ENCODE results near the gene EYA2. TPM values are rescaled to one million over a fixed set of nuclear protein-coding genes. Genes with fewer than 3 reads are reported as not detected.

EYA2 gene
- total RNA-seq, 2 donors from 2014 or later: 30.0 to 31.0 TPM

GRCh38 chr20:47161411-47161810, 266.8 kb downstream of the EYA2 start:
- 96% methylated on average over 10 of the region's 10 CpGs for WGBS

GRCh38 chr20:47164140-47164539, 269.5 kb downstream of the EYA2 start:
- intact Hi-C loops (cut with DNase I): no loop called here
- WGBS: 85% methylated on average over 13 of the region's 13 CpGs
- TF ChIP-seq POLR2A (IDR thresholded peaks at IDR 0.05) (no peak), POLR2AphosphoS5 (IDR thresholded peaks at IDR 0.05) (no peak), CTCF (IDR thresholded peaks at IDR 0.05) (no peak)
- H3K4me3 ChIP-seq: no peak overlapping the region
- H3K36me3 ChIP-seq: no peaks in the 10 kb centered on the region
- DNase-seq (ENCODE audit: low spot score): no peak
- no peaks in the 10 kb centered on the region for H3K9me3 ChIP-seq
- H3K27ac ChIP-seq: no peak overlapping the region
- H3K4me1 ChIP-seq (replicated peaks): no peaks in the 10 kb centered on the region
- no peaks in the 10 kb centered on the region for H3K27me3 ChIP-seq (replicated peaks; ENCODE audit: insufficient read depth)

More at GRCh38 chr20:47161411-47161810, 266.8 kb downstream of the EYA2 start:
- intact Hi-C loops (cut with DNase I): no loop called here
- no peak for TF ChIP-seq POLR2AphosphoS5 (IDR thresholded peaks at IDR 0.05)
- no peak for TF ChIP-seq CTCF (IDR thresholded peaks at IDR 0.05)
- TF ChIP-seq POLR2A (IDR thresholded peaks at IDR 0.05): no peak
- no peak overlapping the region for H3K4me3 ChIP-seq
- H3K9me3 ChIP-seq: no peaks in the 10 kb centered on the region
- H3K36me3 ChIP-seq: no peaks in the 10 kb centered on the region
- no peak for DNase-seq (ENCODE audit: low spot score)
- no peaks in the 10 kb centered on the region for H3K27me3 ChIP-seq (replicated peaks; ENCODE audit: insufficient read depth)
- H3K27ac ChIP-seq: no peak overlapping the region
- H3K4me1 ChIP-seq (replicated peaks): no peaks in the 10 kb centered on the region

- H3K36me3 ChIP-seq: no peaks in the 10 kb centered on the region
- no peak overlapping the region for H3K4me3 ChIP-seq
- TF ChIP-seq POLR2AphosphoS5 (IDR thresholded peaks at IDR 0.05): no peak
- TF ChIP-seq POLR2A (IDR thresholded peaks at IDR 0.05): no peak
- no peak for TF ChIP-seq CTCF (IDR thresholded peaks at IDR 0.05)
- no peaks in the 10 kb centered on the region for H3K9me3 ChIP-seq
- no peak for DNase-seq (ENCODE audit: low spot score)
- no peak overlapping the region for H3K27ac ChIP-seq
- H3K4me1 ChIP-seq (replicated peaks): no peaks in the 10 kb centered on the region
- H3K27me3 ChIP-seq (replicated peaks; ENCODE audit: insufficient read depth): no peaks in the 10 kb centered on the region
- intact Hi-C loops (cut with DNase I): no loop called here
- 93% methylated on average over 4 of the region's 4 CpGs for WGBS
Observed at GRCh38 chr20:47165376-47165865, 270.8 kb downstream of the EYA2 start.

- WGBS: 91% methylated on average over 9 of the region's 9 CpGs
- TF ChIP-seq POLR2A (IDR thresholded peaks at IDR 0.05) (no peak), POLR2AphosphoS5 (IDR thresholded peaks at IDR 0.05) (no peak), CTCF (IDR thresholded peaks at IDR 0.05) (no peak)
- DNase-seq (ENCODE audit: low spot score): no peak
- Histone ChIP-seq H3K27ac (no peak overlapping the region), H3K9me3 (no peaks in the 10 kb centered on the region), H3K4me3 (no peak overlapping the region), H3K36me3 (peaks cover 0 to 8% of the 10 kb centered on the region in 2 donors), H3K27me3 (replicated peaks; ENCODE audit: insufficient read depth) (no peaks in the 10 kb centered on the region), H3K4me1 (replicated peaks) (no peaks in the 10 kb centered on the region)
- intact Hi-C loops (cut with DNase I): no loop called here
Observed at GRCh38 chr20:47167846-47168245, 273.2 kb downstream of the EYA2 start.

- Histone ChIP-seq H3K27me3 (replicated peaks; ENCODE audit: insufficient read depth) (no peaks in the 10 kb centered on the region), H3K9me3 (no peaks in the 10 kb centered on the region), H3K4me1 (replicated peaks) (no peaks in the 10 kb centered on the region), H3K27ac (no peak overlapping the region), H3K36me3 (peaks cover 0 to 17% of the 10 kb centered on the region in 2 donors), H3K4me3 (no peak overlapping the region)
- no peak for TF ChIP-seq POLR2AphosphoS5 (IDR thresholded peaks at IDR 0.05)
- no peak for TF ChIP-seq CTCF (IDR thresholded peaks at IDR 0.05)
- TF ChIP-seq POLR2A (IDR thresholded peaks at IDR 0.05): no peak
- 90% methylated on average over 16 of the region's 16 CpGs for WGBS
- DNase-seq (ENCODE audit: low spot score): no peak
- intact Hi-C loops (cut with DNase I): no loop called here
Observed at GRCh38 chr20:47172579-47172978, 277.9 kb downstream of the EYA2 start.

All from prostate gland (tissue), 2 donors.